GM12878 (cell line): Measurements from ENCODE around the gene UBQLN1. TPM values are rescaled to one million over a fixed set of nuclear protein-coding genes. Genes with fewer than 3 reads are reported as not detected.

Experiments used
- BCL11A ChIP-seq: IDR thresholded peaks from 2 replicates; pipeline ENCODE4 v1.6.1; 2011; ENCODE audit warnings: low read depth, low read length
- BHLHE40 ChIP-seq, 2 experiments: fragments of 450-650 bp in 1 of 2; IDR thresholded peaks; 2 replicates each; pipeline ENCODE4 v1.6.1; 2011 to 2017; ENCODE audit warnings: low read depth in 2 of 2, borderline replicate concordance in 1 of 2, improper control_type of control experiment in 1 of 2, low read length in 1 of 2, mild to moderate bottlenecking in 1 of 2
- CBFB ChIP-seq: IDR thresholded peaks from 2 replicates; pipeline ENCODE4 v1.6.1; 2016; ENCODE audit warnings: antibody characterized with exemption, low read depth
- CEBPB ChIP-seq, 2 experiments: fragments of 150-350 bp in 1 of 2; IDR thresholded peaks; 2 replicates each; pipeline ENCODE4 v1.6.1; 2012 to 2014; ENCODE audit warnings: low read depth in 2 of 2, low read length in 2 of 2, borderline replicate concordance in 1 of 2, inconsistent platforms in 1 of 2
- CHD1 ChIP-seq: IDR thresholded peaks from 2 replicates; pipeline ENCODE4 v1.6.1; 2012; ENCODE audit warnings: low read depth, low read length, improper control_type of control experiment
- CREM ChIP-seq: IDR thresholded peaks from 2 replicates; pipeline ENCODE4 v1.6.1; 2014; ENCODE audit warnings: antibody characterized with exemption, low read depth
- IKZF2 ChIP-seq, 2 experiments: fragments of 450-650 bp; IDR thresholded peaks; 2 replicates each; pipeline ENCODE4 v1.6.1; 2017; ENCODE audit warnings: mild to moderate bottlenecking in 2 of 2, moderate library complexity in 2 of 2
- KAT2A ChIP-seq: conservative IDR thresholded peaks from 2 replicates; pipeline ENCODE4 v1.6.1; 2011; ENCODE audit warnings: low read depth, low read length; ENCODE audit not compliant: control insufficient read depth
- MEF2A ChIP-seq: IDR thresholded peaks from 2 replicates; pipeline ENCODE4 v1.6.1; 2011; ENCODE audit warnings: low read depth, mild to moderate bottlenecking, low read length, moderate library complexity; ENCODE audit not compliant: insufficient read depth
- MTA3 ChIP-seq: IDR thresholded peaks from 2 replicates; pipeline ENCODE4 v1.6.1; 2012; ENCODE audit warnings: low read length, inconsistent platforms, borderline replicate concordance
- MYC ChIP-seq: IDR thresholded peaks from 2 replicates; pipeline ENCODE4 v1.6.1; 2011; ENCODE audit warnings: mild to moderate bottlenecking, low read length, moderate library complexity, inconsistent platforms; ENCODE audit not compliant: insufficient read depth, insufficient replicate concordance, insufficient read length, severe bottlenecking
- NFXL1 ChIP-seq: fragments of 450-650 bp; IDR thresholded peaks from 2 replicates; pipeline ENCODE4 v1.6.1; 2017; ENCODE audit warnings: antibody characterized with exemption, mild to moderate bottlenecking, borderline replicate concordance
- NFYB ChIP-seq: IDR thresholded peaks from 2 replicates; pipeline ENCODE4 v1.6.1; 2011; ENCODE audit warnings: low read depth, mild to moderate bottlenecking, low read length, improper control_type of control experiment, moderate library complexity; ENCODE audit not compliant: insufficient read depth
- PML ChIP-seq: IDR thresholded peaks from 2 replicates; pipeline ENCODE4 v1.6.1; 2012; ENCODE audit warnings: low read length, inconsistent platforms
- POU2F2 ChIP-seq: IDR thresholded peaks from 3 replicates; pipeline ENCODE4 v1.6.1; 2011; ENCODE audit warnings: low read depth, mild to moderate bottlenecking, low read length, borderline replicate concordance
- SUZ12 ChIP-seq: fragments of 200-600 bp; sonication (generic); IDR thresholded peaks from one replicate; pipeline ENCODE4 v1.6.1; 2018; ENCODE audit warnings: antibody characterized with exemption, mild to moderate bottlenecking; ENCODE audit not compliant: unreplicated experiment
- TCF12 ChIP-seq: IDR thresholded peaks from 2 replicates; pipeline ENCODE4 v1.6.1; 2011; ENCODE audit warnings: low read depth, mild to moderate bottlenecking, low read length
- TCF7 ChIP-seq: IDR thresholded peaks from 2 replicates; pipeline ENCODE4 v1.6.1; 2014; ENCODE audit warnings: antibody characterized with exemption, borderline replicate concordance
- YY1 ChIP-seq: IDR thresholded peaks from 2 replicates; pipeline ENCODE4 v1.6.1; 2011; ENCODE audit warnings: low read depth, mild to moderate bottlenecking, low read length
- ZBED1 ChIP-seq: IDR thresholded peaks from 2 replicates; pipeline ENCODE4 v1.6.1; 2016; ENCODE audit warnings: borderline replicate concordance
- polyA plus RNA-seq, 11 experiments: library from polyadenylated mRNA; depleted of rRNA in 4 of 11; unstranded in 6 of 11; stranded (reverse) in 5 of 11; fragments of >200 nt; fragmentation: Nextera tagmentation in 4 of 11; fragmentation: Illumina TruSeq in 1 of 11; extraction: Ambion mirVana in 4 of 11; extraction: Trizol in 1 of 11; gene quantifications; 1 replicate in 1 of 11; 2 replicates in 10 of 11; pipeline versions ENCODE4 v1.2.1 to v1.2.3, GENCODE V29; 2011 to 2016; ENCODE audit warnings: inconsistent platforms in 2 of 11, missing spikeins in 2 of 11, low read depth in 1 of 11
- total RNA-seq, 4 experiments: library from RNA; depleted of rRNA in 3 of 4; stranded (reverse); fragments of >200 nt in 3 of 4; fragmentation: Illumina TruSeq in 1 of 4; extraction: Trizol in 1 of 4; gene quantifications; 2 replicates each; pipeline versions ENCODE4 v1.2.1 to v1.2.3, GENCODE V29; 2013 to 2021
- TF ChIP-seq, protein P1 (sequence below): fragments of 150-350 bp; IDR thresholded peaks from 2 replicates; pipeline ENCODE4 v1.6.1; 2016; ENCODE audit warnings: low read depth, low read length
- TF ChIP-seq, protein P2 (sequence below): fragments of 450-650 bp; formaldehyde crosslinking; IDR thresholded peaks from 2 replicates; pipeline ENCODE4 v1.5.0; 2022; ENCODE audit warnings: mild to moderate bottlenecking, missing genetic modification characterization
- TF ChIP-seq, protein P3 (sequence below): IDR thresholded peaks from 2 replicates; pipeline ENCODE4 v1.6.1; 2011; ENCODE audit warnings: mild to moderate bottlenecking, low read depth, low read length, moderate library complexity; ENCODE audit not compliant: insufficient replicate concordance

Gene UBQLN1
- total and polyA plus RNA-seq, 10 of the 15 experiments (the other 5 are each of a cell fraction or from before 2014, with no cell fraction given) = 12.4 to 118 (median 66.1) TPM

DNA sequence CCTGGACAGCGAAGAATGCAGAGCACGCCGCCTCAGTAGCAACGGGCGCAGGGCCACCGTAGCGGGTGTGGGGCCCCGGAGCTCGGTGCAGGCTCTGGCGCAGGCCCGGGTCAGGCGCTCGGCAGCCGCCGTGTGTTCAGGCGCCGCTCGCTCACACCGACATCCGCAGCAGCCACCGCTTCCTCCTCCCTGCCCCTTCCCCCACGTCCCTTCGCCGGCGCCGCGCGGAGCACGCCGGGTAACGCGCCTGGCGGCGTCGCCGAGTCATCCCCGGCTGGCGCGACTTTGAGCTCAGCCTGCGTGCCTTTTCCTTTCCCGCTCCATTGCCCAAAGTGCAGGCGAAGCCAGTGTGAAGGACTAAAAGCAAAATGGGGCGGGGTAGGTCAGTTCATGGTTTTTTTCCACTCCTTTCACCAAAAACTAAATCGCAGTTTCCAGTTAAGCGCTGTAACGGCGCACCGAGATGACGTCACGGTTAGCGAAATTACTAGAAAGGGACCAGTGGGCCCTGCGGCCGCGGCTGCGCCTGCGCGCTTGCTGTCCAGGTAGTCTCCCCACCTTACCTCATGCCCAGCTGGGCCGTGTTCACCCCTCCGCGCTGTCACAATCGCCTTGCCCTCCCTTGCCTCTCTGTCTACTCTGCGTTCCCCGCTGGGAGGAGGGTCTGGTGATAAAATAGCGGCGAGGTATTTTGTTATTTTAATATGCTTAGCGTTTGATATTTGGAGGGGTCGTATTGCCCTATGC lies at the start of gene UBQLN1 (continued):
- TF ChIP-seq, protein P1, sequence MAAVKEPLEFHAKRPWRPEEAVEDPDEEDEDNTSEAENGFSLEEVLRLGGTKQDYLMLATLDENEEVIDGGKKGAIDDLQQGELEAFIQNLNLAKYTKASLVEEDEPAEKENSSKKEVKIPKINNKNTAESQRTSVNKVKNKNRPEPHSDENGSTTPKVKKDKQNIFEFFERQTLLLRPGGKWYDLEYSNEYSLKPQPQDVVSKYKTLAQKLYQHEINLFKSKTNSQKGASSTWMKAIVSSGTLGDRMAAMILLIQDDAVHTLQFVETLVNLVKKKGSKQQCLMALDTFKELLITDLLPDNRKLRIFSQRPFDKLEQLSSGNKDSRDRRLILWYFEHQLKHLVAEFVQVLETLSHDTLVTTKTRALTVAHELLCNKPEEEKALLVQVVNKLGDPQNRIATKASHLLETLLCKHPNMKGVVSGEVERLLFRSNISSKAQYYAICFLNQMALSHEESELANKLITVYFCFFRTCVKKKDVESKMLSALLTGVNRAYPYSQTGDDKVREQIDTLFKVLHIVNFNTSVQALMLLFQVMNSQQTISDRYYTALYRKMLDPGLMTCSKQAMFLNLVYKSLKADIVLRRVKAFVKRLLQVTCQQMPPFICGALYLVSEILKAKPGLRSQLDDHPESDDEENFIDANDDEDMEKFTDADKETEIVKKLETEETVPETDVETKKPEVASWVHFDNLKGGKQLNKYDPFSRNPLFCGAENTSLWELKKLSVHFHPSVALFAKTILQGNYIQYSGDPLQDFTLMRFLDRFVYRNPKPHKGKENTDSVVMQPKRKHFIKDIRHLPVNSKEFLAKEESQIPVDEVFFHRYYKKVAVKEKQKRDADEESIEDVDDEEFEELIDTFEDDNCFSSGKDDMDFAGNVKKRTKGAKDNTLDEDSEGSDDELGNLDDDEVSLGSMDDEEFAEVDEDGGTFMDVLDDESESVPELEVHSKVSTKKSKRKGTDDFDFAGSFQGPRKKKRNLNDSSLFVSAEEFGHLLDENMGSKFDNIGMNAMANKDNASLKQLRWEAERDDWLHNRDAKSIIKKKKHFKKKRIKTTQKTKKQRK = no peak
- TF ChIP-seq TCF12 (peak; percentile 74; the same call in 1 of the 2 replicates), NFXL1 (no peak), CBFB (no peak; the same call in 1 of the 2 replicates), CHD1 (0 out of 2 replicates have a peak, but pooled peaks have one; percentile 41), POU2F2 (peak; percentile 34; the same call in 2 of the 3 replicates), TCF7 (no peak), NFYB (no peak), IKZF2 (IDR thresholded peaks at IDR 0.05) (no peak), ZBED1 (no peak; the same call in 1 of the 2 replicates), CEBPB (IDR thresholded peaks at IDR 0.05; ENCODE audit: borderline replicate concordance in 1 of 2, low read depth in 2 of 2, low read length in 2 of 2) (no peak), SUZ12 (no peak), PML (peak; percentile 83), BCL11A (no peak), KAT2A (no peak), CREM (peak; percentile 99), YY1 (no peak), MTA3 (no peak; the same call in 1 of the 2 replicates), MEF2A (0 out of 2 replicates have a peak, but pooled peaks have one; percentile 22), MYC (peak; percentile 75), BHLHE40 (IDR thresholded peaks at IDR 0.05; ENCODE audit: borderline replicate concordance in 1 of 2, low read depth in 2 of 2, low read length in 1 of 2) (peak in 1 of 2 experiments; percentile 67; a peak in 3 of 4 replicates)
- TF ChIP-seq, protein P2, sequence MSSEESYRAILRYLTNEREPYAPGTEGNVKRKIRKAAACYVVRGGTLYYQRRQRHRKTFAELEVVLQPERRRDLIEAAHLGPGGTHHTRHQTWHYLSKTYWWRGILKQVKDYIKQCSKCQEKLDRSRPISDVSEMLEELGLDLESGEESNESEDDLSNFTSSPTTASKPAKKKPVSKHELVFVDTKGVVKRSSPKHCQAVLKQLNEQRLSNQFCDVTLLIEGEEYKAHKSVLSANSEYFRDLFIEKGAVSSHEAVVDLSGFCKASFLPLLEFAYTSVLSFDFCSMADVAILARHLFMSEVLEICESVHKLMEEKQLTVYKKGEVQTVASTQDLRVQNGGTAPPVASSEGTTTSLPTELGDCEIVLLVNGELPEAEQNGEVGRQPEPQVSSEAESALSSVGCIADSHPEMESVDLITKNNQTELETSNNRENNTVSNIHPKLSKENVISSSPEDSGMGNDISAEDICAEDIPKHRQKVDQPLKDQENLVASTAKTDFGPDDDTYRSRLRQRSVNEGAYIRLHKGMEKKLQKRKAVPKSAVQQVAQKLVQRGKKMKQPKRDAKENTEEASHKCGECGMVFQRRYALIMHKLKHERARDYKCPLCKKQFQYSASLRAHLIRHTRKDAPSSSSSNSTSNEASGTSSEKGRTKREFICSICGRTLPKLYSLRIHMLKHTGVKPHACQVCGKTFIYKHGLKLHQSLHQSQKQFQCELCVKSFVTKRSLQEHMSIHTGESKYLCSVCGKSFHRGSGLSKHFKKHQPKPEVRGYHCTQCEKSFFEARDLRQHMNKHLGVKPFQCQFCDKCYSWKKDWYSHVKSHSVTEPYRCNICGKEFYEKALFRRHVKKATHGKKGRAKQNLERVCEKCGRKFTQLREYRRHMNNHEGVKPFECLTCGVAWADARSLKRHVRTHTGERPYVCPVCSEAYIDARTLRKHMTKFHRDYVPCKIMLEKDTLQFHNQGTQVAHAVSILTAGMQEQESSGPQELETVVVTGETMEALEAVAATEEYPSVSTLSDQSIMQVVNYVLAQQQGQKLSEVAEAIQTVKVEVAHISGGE (CRISPR knock-in tag) = no peak
- TF ChIP-seq, protein P3, sequence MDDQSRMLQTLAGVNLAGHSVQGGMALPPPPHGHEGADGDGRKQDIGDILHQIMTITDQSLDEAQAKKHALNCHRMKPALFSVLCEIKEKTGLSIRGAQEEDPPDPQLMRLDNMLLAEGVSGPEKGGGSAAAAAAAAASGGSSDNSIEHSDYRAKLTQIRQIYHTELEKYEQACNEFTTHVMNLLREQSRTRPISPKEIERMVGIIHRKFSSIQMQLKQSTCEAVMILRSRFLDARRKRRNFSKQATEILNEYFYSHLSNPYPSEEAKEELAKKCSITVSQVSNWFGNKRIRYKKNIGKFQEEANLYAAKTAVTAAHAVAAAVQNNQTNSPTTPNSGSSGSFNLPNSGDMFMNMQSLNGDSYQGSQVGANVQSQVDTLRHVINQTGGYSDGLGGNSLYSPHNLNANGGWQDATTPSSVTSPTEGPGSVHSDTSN = no peak
